H1 (cell line): ENCODE measurements around the gene EEF2K. TPM values are rescaled to one million over a fixed set of nuclear protein-coding genes. Genes with fewer than 3 reads are reported as not detected.

Source experiments
- BCL11A ChIP-seq, 2 experiments: IDR thresholded peaks; one replicate each; pipeline ENCODE4 v1.6.1; 2011; ENCODE audit warnings: low read depth in 2 of 2, low read length in 2 of 2, mild to moderate bottlenecking in 2 of 2
- CBX5 ChIP-seq: fragments of 300-800, 300-1000 bp; sonication (generic); IDR thresholded peaks from 2 replicates; pipeline ENCODE4 v1.7.1; 2016; ENCODE audit warnings: antibody characterized with exemption, low read length, low read depth
- CEBPB ChIP-seq: IDR thresholded peaks from 2 replicates; pipeline ENCODE4 v1.6.1; 2012; ENCODE audit warnings: low read depth, low read length
- GTF2F1 ChIP-seq: IDR thresholded peaks from 2 replicates; pipeline ENCODE4 v1.6.1; 2012; ENCODE audit warnings: low read depth, low read length, improper control_type of control experiment, borderline replicate concordance
- HDAC6 ChIP-seq: IDR thresholded peaks from one replicate; pipeline ENCODE4 v1.7.1; 2012; ENCODE audit warnings: low read depth, mild to moderate bottlenecking, inconsistent platforms, low read length, moderate library complexity
- RAD21 ChIP-seq, 2 experiments: IDR thresholded peaks in 1 of 2; conservative IDR thresholded peaks in 1 of 2; 2 replicates each; pipeline ENCODE4 v1.6.1; 2011; ENCODE audit warnings: low read depth in 2 of 2, low read length in 2 of 2, improper control_type of control experiment in 1 of 2, inconsistent platforms in 1 of 2, mild to moderate bottlenecking in 1 of 2, moderate library complexity in 1 of 2
- RNF2 ChIP-seq: fragments of 200-900, 300-1000 bp; sonication (generic); IDR thresholded peaks from 2 replicates; pipeline ENCODE4 v1.7.1; 2016; ENCODE audit warnings: borderline replicate concordance, low read depth, mild to moderate bottlenecking, antibody characterized with exemption, low read length; ENCODE audit not compliant: poor library complexity, severe bottlenecking; ENCODE audit errors: missing control alignments
- SIX5 ChIP-seq: IDR thresholded peaks from 2 replicates; pipeline ENCODE4 v1.6.1; 2011; ENCODE audit warnings: mild to moderate bottlenecking, low read depth, low read length
- polyA plus RNA-seq, 7 experiments: library from polyadenylated mRNA; depleted of rRNA in 3 of 7; stranded (reverse) in 5 of 7; unstranded in 2 of 7; fragments of >200 nt in 5 of 7; fragments of 200-250 nt in 2 of 7; gene quantifications; 1 replicate in 5 of 7; 2 replicates in 1 of 7; 4 replicates in 1 of 7; pipeline versions ENCODE4 v1.2.1 to v1.2.3, GENCODE V29; 2011 to 2013; ENCODE audit warnings: missing spikeins in 2 of 7, mixed read lengths in 2 of 7
- total RNA-seq: library from RNA; stranded (reverse); fragmentation: NEBNext Ultra II Directional; extraction: Animal tissue kit (Norgen Biotek cat#: 25700); gene quantifications from 2 replicates; pipeline ENCODE4 v1.2.1, GENCODE V29; 2021

Gene EEF2K
- total and polyA plus RNA-seq, 2 of the 8 experiments (the other 6 are each of a cell fraction or from before 2014, with no cell fraction given): 14.9 to 30.2 TPM

GRCh38 chr16:22297871-22298733 is 92.0 kb downstream of the EEF2K start (continued):
- no peak for TF ChIP-seq RAD21 (IDR thresholded peaks at IDR 0.05 in 1 of 2, conservative IDR thresholded peaks at IDR 0.05 in 1 of 2; ENCODE audit: low read depth in 2 of 2, low read length in 2 of 2)
- TF ChIP-seq HDAC6: no peak
- TF ChIP-seq SIX5: no peak
- no peak for TF ChIP-seq BCL11A (IDR thresholded peaks at IDR 0.05; ENCODE audit: low read depth in 2 of 2, low read length in 2 of 2)
- no peak for TF ChIP-seq GTF2F1
- no peak for TF ChIP-seq CBX5
- TF ChIP-seq RNF2: no peak
- TF ChIP-seq CEBPB: no peak
